CD4-positive, alpha-beta T cell treated with Interleukin-17A for 1 hour (primary cell): ENCODE data around the gene STT3A.
"Not testable (repeated sequence)": the region's sequence is repeated elsewhere in the genome, so short reads cannot be mapped to it uniquely, and the experiment has no call there.

Source experiments
- DNase-seq: peaks from one replicate; pipeline ENCODE4 v3.0.0-alpha.2; 2020

The STT3A gene

DNA sequence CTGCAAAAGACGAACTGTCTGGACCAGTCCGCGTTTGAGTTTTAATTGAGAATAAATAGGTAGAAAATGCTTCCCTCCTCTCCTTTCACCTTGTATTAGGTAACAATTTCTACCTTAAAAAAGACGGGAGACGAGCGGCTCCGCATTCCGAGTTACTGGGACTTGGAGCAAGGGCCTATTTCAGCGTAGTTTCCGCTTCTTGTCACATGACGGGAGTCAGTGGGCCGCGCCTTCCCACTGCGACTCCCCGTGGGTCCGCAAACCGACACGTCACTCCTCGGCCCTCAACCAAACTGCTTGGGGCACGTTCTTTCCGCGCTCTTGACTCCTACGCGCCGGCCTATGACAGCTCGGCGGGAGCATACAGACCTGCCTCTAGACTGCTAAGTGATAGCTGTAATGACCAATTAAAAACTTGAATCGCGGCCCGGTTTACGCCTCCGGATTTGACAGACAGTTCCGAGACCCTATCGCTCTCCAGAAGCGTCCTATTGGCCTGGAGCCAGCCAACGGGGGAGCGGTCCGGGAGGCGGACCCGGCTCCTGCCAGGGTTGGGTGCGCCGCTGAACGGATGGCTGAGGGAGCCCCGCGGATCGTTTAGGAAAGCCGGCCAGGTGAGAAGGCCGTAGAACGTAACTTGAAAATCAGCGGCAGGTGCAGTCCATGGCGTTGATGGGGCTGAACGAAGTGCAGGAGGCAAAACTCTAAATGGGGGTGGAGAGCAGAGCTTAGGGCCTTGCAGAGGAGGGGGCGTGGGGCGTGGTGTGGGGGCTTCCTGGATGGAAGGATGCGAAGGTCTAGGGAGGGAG is at the start of gene STT3A:
Gene STT3A (plus strand): TSS at position 548 of the 809 bp plus-strand sequence. CDS start 3,064 bp downstream, outside the sequence.
- peak; percentile 100 for DNase-seq

DNA sequence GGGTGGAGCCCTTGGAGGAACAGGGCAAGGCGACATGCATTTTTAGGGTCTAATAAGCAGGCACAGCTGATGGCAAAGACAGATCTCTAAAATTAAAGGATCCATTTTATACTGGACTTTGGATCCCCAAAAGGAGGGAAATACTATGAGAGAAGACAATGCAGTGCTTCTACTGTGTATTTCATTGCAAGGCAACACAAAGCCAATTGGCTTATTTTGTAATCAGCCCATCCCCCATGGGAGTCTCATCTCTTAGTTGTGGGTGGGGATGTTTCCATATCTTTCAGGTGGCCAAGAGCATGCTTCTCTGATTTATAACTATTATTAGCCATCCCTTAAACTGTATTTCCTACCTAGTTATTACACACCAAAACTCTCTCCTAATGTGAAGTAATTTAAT is 41.9 kb upstream of the STT3A start:
- DNase-seq: no peak

DNA sequence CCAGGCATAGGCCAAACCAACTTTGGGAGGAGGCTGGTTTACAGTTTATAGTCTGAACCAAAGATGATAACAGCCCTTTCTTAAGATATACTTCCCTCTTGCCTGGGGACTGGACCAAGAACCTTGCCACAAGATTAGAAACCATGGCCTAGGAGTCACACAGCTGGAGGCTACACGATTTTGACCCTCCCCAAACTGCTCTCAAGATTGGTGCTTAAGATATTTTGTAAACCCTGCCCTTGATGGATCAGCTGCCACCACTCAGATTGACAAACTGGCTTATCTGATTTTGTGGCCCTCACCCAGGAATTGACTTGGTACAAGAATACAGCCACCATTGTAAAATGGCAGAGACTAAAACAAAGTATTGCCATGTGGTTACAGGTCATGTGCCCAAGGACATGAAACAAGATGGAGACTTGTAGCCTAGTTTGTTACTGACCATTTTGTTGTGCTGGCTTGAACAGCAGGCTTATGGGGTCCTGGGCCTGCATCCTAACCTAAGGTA is 40.8 kb upstream of the STT3A start:
- DNase-seq: no peak

DNA sequence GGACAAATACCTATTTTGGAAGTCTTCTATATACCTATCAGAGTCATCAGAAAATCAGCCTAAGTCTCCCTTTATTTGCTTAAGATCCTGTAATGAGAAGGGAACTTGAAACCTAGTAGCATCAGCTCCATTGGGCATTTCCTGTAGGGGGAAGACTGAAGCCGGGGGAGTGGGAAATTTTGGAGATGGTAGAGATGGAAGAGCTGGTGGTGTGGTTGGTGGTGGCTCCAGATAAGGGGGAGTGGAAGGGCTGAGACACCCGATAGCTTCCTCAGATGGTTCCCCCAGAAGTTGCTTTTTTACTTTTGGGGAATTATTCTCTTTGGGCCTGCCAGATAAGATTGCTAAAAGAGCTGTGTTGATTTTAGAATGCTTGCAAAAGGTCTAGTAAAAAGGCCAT is 39.7 kb upstream of the STT3A start:
- no peak for DNase-seq

DNA sequence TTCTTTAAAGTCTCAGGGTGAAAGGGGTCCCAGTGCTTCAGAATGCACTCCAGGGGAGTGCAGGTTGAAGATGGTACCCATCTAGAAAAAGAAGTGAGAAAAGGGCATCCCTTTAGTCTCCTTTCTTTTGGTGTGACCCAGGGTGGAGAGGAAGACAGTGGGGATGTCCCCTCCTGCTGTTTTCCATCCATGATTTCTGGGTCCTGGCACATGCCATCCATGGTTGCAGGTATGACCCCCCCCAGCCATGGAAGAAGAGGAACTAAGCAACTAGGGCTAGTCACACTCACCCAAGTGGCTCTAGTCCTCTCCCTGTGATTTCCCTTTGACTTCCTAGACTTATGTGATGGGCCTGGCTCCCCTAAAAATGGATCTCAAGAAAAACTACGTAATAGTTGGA is 39.3 kb upstream of the STT3A start:
- no peak for DNase-seq

DNA sequence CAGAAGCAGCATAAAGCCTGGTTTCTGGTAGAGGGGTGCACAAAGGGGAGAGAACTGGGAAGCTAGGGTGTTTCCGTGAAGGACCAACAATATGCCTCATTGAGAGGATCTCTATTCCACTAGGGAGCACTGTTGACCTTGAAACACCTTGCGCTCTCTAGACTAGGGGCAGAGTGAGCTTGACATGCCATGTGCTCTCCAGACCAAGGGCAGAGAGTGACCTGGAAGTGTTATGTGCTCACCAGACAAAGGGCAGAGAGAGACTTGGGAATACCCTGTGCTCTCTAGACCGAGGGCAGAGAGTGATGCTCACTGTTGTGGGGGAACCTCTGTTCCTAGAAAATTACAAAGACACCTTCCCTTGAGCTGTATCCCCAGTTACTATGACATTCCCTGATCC is 38.6 kb upstream of the STT3A start:
- DNase-seq: no peak

DNA sequence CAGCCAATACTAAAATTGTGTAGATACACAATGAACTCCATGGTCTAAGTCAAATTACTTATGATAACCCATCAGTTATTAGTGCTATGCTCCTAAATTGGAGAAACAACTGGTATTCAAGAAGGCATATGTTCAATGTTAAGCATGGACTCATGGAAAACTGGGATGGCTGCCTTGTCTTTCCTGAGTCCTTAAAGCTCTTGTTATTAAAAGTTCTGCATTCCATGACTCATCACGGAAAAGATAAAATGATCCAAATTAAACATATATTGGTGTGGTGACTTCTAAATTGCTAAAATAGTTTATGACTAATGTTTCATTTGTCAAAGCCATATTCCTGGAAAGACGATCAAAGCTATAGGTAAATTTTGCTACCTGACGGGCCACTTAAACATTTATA is 32.8 kb upstream of the STT3A start:
- no peak for DNase-seq

DNA sequence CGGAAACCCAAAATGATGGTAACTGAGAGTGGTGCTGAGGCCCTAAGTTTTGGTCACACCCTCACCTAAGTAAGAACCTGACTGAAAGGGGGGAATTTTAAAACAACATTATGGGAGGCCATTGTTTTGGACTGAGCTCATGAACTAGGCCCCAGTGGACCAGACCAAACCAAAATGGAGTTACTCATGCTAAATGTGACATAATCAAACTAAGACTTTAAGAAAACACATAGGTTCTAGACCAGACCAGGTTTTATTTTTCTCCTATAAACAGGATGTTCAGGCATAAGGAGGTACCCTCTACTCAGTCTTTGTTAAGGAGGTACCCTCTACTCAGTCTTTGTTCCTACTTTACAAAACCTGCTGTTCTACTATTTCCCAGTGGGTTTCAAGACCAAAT is 30.7 kb upstream of the STT3A start:
- no peak for DNase-seq

DNA sequence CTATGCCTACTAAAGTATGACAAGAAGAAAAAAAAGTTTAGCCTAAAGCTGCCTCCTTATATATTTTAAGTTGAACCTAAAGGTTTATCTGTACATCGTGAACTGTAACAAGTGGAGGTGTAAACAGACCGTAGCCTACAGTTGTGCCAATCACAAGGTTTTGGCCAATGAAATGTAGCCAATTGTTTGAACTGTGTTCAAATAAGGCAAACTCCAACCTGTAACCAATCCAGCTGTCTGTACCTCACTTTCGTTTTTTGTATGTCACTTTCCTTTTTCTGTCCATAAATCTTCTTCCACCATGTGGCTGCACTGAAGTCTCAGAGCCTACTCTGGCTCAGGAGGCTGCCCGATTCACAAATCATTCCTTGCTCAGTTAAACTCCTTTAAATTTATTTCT is 30.2 kb upstream of the STT3A start:
- DNase-seq: no peak

DNA sequence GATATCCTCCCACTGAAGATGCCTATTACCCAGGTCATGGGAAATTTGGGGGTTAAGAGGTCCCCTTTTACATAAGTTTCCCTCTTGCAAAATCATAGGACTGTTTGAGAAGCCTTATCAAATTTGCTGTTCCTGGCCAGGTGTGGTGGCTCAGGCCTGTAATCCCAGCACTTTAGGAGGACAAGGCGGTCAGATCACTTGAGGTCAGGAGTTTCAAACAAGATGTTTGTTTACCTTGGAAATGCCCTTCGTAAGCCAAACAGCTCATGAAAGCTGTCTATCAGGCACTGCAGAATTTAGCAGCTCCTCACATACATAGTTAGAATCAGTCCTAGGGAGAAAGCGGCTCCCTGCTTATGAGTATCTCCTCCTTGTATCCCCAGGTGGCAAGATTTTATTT is 28.3 kb upstream of the STT3A start:
- DNase-seq: no peak

DNA sequence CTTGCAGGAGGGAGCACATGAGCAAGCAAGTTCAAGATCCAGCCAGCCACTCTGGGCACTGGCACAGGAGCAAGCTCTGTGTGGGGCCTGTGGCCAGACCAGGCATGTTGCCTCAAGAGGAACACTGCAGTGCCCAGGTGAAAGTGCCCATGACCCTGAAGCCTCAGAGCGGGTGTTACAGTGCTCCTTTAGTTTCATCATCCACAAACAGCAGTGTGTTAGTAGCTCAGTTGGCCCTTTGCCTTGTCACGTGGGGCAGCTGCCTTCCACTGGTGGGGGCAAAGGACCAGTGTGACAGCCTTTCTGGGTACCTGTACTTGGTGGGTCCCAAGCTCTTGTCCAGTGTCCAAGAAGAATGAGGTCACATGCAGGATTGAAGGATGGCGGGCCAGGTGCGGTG is 26.4 kb upstream of the STT3A start:
- DNase-seq: no peak

DNA sequence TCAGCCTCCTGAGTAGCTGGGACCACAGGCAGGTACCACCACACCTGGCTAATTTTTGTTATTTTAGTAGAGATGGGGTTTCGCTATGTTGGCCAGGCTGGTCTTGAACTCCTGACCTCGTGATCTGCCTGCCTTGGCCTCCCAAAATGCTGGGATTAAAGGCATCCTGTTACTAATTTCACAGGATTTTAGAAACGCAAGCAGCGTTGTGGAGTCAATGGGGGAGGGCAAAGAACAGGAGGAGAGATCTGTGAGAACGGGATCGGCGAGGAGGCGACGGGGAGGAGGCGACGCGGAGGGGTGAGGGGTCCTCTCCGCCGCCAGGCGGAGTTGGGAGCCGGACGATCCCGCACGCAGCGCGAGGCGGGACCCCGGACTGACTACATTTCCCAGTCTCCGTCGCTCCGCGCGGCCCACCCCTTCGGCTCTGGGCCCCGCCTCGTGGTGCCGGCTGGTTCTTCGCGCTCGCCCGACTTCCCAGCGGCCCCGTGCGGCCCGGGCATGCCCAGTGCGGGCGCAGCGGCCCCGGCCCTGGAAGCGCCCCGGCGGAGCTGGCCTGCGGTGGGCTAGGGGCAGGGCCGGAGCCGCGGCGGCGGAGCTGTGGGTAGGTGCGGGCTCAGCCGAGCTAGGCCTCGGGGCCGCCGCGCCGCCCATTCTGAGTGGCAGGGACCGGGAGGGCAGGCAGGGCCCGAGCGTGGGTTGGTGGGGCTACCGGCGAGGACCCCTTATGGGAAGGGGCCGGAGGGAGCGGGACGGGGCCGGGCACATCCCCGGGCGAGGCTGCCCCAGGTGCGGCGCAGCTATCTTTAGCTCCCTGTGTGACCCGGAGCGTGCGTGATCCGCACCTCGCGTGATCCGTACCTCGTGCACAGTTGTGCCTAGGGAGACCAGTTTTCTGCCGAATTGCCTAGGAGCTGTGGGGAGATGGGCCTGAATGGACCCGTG is 23.4 kb upstream of the STT3A start, which contains the start of gene EI24:
Gene EI24 (plus strand): TSS at position 508 of the 945 bp plus-strand sequence. CDS start 3,051 bp downstream, outside the sequence.
- peak; percentile 90 for DNase-seq

DNA sequence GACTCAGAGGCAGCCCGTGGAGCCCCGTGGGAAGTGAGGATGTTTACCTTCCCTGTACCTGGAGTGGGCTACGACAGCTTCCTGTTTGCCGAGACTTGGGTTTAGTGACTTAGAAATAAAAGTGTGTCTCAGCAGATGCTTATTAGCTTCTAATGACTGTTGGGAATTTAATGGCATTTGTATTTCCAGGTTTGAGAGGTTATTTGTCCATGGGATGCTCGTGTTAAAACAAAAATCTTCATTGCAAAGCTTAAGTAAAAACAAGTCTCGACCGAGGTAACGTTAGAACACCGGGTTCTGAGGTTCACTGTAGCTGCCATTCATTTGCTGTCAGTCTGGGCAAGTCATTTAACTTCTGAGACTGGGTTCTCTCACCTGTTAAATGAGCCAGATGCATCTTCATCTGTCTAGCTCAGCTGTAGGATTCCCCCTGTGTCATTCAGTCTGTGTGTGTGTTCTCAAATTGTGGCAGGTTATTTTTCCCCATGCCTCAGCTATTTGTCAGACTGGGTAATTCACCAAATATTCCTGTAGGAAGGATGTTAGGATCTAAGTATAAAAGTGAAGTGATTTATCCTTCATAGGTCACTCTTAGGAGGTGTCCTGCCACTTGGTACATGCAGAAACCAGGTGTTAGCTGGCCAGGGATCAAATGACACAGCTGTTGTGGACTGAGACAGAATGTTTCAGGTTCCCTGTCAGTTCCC is 22.6 kb upstream of the STT3A start:
- DNase-seq: peak; percentile 38

DNA sequence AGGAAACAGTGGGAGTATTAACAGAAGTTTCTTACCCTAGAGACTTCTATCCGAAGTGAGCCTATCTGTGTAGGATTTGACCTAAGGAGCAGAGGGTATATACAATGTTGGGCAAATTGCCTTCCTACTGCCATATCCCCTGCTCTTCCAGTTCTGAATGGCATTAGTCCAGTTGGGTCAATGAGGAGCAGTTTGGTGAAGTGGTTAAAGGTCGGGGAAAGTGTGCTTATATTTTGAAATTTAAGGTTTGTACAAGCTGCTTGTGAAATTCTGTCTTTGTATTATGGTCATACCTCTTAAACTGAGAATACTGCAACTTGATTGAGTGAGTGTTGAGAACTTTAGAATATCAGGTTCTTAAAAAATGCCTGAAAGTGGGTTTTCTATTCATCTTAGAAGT is 21.7 kb upstream of the STT3A start:
- DNase-seq: no peak

DNA sequence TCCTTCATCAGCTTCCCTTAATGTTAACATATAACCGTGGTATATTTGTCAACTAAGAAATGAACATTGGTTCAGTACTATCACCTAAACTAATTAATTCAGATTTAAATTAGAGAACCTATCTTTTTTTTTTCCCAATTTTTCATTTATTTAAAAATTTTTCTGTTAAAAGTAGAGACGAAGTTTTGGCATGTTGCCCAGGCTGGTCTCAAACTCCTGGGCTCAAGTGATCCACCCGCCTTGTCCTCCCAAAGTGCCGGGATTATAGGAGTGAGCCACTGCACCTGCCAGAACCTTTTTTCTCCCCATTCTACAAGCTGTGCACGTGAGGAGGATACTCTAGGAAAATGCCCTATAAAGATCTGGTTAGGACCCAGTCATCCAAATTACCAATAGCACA is 19.7 kb upstream of the STT3A start:
- DNase-seq: no peak

DNA sequence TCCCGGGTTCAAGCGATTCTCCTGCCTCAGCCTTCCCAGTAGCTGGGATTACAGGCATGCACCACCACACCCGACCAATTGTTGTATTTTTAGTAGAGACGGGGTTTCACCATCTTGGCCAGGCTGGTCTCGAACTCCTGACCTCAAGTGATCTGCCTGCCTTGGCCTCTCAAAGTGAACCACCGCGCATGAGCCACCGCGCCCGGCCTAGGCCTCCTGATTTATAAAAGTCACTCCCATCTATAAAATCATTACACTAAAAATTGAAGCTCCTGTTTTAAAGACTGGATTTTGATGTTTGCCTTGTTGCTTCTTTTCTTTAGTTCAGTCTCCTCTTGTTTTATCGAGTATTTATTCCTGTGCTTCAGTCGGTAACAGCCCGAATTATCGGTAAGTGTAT is 15.5 kb upstream of the STT3A start:
- DNase-seq: not testable (repeated sequence)

DNA sequence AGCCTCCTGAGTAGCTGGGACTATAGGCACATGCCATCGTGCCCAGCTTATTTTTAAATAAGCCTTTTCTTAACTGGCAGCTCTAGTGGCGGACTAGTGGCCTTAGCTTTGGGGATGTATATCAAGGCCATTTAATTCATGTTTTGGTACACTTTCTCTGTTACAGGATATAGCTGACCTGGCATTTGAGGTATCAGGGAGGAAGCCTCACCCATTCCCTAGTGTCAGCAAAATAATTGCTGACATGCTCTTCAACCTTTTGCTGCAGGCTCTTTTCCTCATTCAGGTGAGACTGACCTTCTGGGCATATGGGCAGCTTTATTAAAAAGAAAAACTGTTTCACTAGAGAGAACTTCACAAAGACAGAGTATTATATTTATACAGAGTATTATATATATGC is 13.9 kb upstream of the STT3A start:
- no peak for DNase-seq

DNA sequence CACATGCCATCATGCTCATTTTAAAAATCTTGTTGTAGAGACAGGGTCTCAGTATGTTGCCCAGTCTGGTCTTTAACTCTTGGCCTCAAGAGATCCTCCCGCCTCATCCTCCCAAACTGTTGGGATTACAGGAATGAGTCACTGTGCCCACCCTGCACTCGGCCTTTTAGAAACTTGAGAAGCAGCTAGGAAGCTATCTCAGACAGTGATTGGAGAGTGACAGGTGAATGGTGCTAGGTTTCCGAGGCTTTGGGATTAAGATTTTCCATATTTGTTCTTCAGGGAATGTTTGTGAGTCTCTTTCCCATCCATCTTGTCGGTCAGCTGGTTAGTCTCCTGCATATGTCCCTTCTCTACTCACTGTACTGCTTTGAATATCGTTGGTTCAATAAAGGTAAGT is 12.8 kb upstream of the STT3A start:
- DNase-seq: no peak

DNA sequence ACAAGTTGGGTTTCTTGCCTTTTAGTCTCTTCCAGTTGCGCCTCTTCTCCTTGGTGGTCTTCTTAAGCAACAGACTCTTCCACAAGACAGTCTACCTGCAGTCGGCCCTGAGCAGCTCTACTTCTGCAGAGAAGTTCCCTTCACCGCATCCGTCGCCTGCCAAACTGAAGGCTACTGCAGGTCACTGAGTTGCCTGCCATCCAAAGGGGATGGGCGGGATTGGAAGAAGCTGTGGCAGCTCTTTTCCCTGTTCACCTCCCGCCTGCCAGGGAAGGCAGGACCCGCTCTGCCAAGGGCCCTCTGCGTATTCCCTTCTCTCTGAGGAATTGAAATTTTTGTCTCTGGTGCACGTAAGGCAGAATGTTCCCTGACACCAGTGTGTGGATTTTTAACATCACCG is 9.2 kb upstream of the STT3A start:
- no peak for DNase-seq

DNA sequence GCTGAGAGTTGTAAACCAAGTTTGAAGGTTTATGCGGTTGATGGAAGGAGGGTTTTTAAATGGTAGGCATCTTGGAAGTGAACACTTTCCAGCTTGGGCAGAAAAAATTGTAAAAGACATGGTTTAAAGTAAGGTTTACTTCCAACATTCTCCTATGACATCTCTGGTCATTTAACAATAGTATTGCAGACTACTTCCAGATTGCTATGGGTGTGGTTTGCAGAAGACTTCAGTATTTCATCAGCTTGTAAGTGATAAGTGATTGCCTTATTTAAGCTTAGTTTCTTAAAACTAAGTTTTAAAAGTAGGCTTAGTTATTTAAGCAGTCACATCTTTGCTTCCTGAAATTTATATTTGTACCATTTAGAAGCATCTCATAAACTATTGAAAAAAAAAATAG is 7.2 kb upstream of the STT3A start:
- DNase-seq: no peak

DNA sequence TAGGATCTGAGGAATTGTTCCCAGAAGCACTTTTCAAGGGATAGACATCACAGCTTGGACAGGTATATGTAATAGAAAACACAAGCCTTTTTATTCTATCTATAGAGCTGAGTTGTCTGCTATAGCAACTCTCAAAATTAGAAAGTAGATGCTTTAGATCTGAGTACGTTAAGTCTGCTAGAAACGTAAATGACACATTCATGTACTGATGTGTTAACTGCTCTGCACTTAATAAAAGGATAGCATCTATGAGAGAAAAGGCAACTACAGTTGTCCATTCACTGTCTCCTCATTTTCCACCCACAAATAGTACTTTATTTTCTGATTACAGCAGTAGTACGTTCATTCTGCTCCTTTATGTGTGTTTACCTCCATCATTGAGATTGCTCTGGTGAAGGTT is 6.0 kb upstream of the STT3A start:
- no peak for DNase-seq

DNA sequence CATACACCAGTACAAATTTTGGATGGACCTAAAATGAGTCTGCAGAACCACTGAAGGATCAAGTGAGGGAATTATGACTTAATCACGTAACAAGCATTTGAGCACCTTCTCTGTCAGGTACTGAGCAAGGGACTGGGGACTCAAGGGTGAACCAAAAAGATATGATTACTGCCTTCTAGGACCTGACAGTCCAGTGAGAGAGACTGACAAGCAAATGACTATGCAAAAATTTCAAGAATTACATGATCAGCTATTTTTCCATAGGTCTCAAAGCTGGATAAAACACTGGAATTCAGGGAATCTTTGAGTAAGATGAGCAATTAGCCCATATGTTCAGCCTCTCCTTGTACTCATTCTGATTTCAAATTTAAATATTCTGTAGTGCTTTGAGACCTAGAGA is 5.2 kb upstream of the STT3A start:
- DNase-seq: no peak

DNA sequence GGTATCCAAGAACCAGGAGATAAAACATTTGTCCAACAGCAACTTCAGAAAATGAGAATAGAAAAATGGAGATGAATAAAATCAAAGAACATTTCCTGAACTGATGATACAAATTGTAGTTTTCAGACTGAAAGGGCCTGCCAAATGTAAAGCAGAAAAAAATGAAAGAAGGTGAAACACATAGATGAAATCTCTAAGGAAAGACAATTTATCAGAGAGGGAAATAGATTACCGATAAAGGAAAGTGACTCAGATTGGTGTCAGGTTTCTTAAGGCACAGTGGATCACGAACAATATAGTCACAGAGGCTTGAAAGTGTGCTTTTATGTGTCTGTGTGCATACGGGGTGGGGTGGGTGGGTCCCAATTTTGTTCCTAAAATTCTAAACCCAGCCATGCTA is 4.1 kb upstream of the STT3A start:
- DNase-seq: no peak
